Upper lobe of left lung (tissue), 6 donors: ENCODE data around the gene MSI2. TPM values are rescaled to one million over a fixed set of nuclear protein-coding genes. Genes with fewer than 3 reads are reported as not detected.

Experiments
- ATAC-seq, 2 donors: fragments of 200-7000 bp; cut with Tn5 transposase; one replicate each; pipeline ENCODE4 v1.9.1; 2022; ENCODE audit warnings: mild to moderate bottlenecking in 2 of 2, moderate library complexity in 2 of 2; ENCODE audit not compliant: low FRiP score in 2 of 2
- DNase-seq, 2 donors: peaks; one replicate each; pipeline ENCODE4 v3.0.0-alpha.2; 2019 to 2020
- H3K27ac ChIP-seq, 4 donors: fragments of 200-600 bp; sonication (generic); one replicate each; pipeline ENCODE4 v1.5.1; 2016 to 2019
- H3K27me3 ChIP-seq, 4 donors: fragments of 200-600 bp; sonication (generic); one replicate each; pipeline ENCODE4 v1.5.1; 2017 to 2019
- H3K36me3 ChIP-seq, 4 donors: fragments of 200-600 bp; sonication (generic); one replicate each; pipeline ENCODE4 v1.5.1; 2016 to 2019
- H3K4me1 ChIP-seq, 4 donors: fragments of 200-600 bp; sonication (generic); one replicate each; pipeline ENCODE4 v1.5.1; 2018 to 2019
- H3K4me3 ChIP-seq, 4 donors: fragments of 200-600 bp; sonication (generic); one replicate each; pipeline ENCODE4 v1.5.1; 2017 to 2019; ENCODE audit warnings: mild to moderate bottlenecking in 2 of 4, moderate library complexity in 1 of 4
- H3K9me3 ChIP-seq, 4 donors: fragments of 200-600 bp; sonication (generic); one replicate each; pipeline ENCODE4 v1.5.1; 2018 to 2019
- CTCF ChIP-seq, 6 experiments: fragments of 450-650 bp in 4 of 6; fragments of 200-600 bp in 2 of 6; sonication (generic) in 2 of 6; IDR thresholded peaks; one replicate each; pipeline ENCODE4 v1.5.1; 2016 to 2019; ENCODE audit warnings: antibody characterized with exemption in 6 of 6
- EP300 ChIP-seq, 4 donors: sonication (generic); formaldehyde crosslinking; IDR thresholded peaks; one replicate each; pipeline ENCODE4 v1.5.1; 2017; ENCODE audit warnings: antibody characterized with exemption in 4 of 4, control low read depth in 2 of 4
- POLR2A ChIP-seq, 4 donors: fragments of 450-650 bp; IDR thresholded peaks; one replicate each; pipeline ENCODE4 v1.5.1; 2016 to 2017; ENCODE audit warnings: antibody characterized with exemption in 4 of 4, mild to moderate bottlenecking in 2 of 4
- POLR2AphosphoS5 ChIP-seq, 2 donors: sonication (generic); formaldehyde crosslinking; IDR thresholded peaks; one replicate each; pipeline ENCODE4 v1.5.1; 2017; ENCODE audit warnings: antibody characterized with exemption in 2 of 2
- WGBS, 2 donors: methylation state at CpG; one replicate each; pipeline ENCODE4 v1.1.5; 2017 to 2018; 5-methylcytosine and 5-hydroxymethylcytosine counted together
- total RNA-seq, 6 donors: library from RNA; depleted of rRNA in 4 of 6; stranded (reverse); fragments of >200 nt in 4 of 6; gene quantifications; one replicate each; pipeline versions ENCODE4 v1.1.0 to v1.2.1, GENCODE V29; 2016 to 2021
- donor health status: DM: no; HTN: no; CAD: no; lungs with moderate emphysema.
- donor health status: DM: no; HTN: yes; CAD: no; lungs with severe emphysema.

MSI2 gene
- total RNA-seq, 6 donors from 2014 or later, result 20.1 to 44.0 (median 32.2) TPM

- H3K36me3 ChIP-seq, result no peaks in the 10 kb centered on the region
- no peak for DNase-seq
- ATAC-seq, result no peak
- no peak overlapping the region for H3K27ac ChIP-seq
- peaks cover 0 to 29% (median 3%) of the 10 kb centered on the region in 4 donors for H3K4me1 ChIP-seq
- WGBS, 2 donors, result 71 to 76% methylated on average over 12 of the region's 12 CpGs
- no peaks in the 10 kb centered on the region for H3K9me3 ChIP-seq
- no peak for TF ChIP-seq CTCF (IDR thresholded peaks at IDR 0.05)
- no peak for TF ChIP-seq POLR2A (IDR thresholded peaks at IDR 0.05)
- no peak for TF ChIP-seq EP300 (IDR thresholded peaks at IDR 0.05)
- no peaks in the 10 kb centered on the region for H3K27me3 ChIP-seq
- H3K4me3 ChIP-seq, result no peak overlapping the region
Measured at GRCh38 chr17:57459286-57459915, 203.1 kb downstream of the MSI2 start.

- H3K27me3 ChIP-seq, result no peaks in the 10 kb centered on the region
- no peaks in the 10 kb centered on the region for H3K36me3 ChIP-seq
- H3K27ac ChIP-seq, result no peak overlapping the region
- DNase-seq, result no peak
- no peaks in the 10 kb centered on the region for H3K9me3 ChIP-seq
- H3K4me1 ChIP-seq, result peaks cover 0 to 17% (median 1%) of the 10 kb centered on the region in 4 donors
- H3K4me3 ChIP-seq, result no peak overlapping the region
- ATAC-seq, result no peak
- TF ChIP-seq POLR2AphosphoS5 (IDR thresholded peaks at IDR 0.05) (no peak), CTCF (IDR thresholded peaks at IDR 0.05) (no peak), POLR2A (IDR thresholded peaks at IDR 0.05) (no peak), EP300 (IDR thresholded peaks at IDR 0.05) (no peak)
- WGBS, 2 donors, result 84 to 100% methylated on average over 5 to 6 of the region's 6 CpGs
Measured at GRCh38 chr17:57461082-57461481, 204.8 kb downstream of the MSI2 start.

- no peaks in the 10 kb centered on the region for H3K9me3 ChIP-seq
- no peak overlapping the region for H3K27ac ChIP-seq
- peaks cover 0 to 13% (median 1%) of the 10 kb centered on the region in 4 donors for H3K4me1 ChIP-seq
- TF ChIP-seq CTCF (IDR thresholded peaks at IDR 0.05) (no peak), POLR2A (IDR thresholded peaks at IDR 0.05) (no peak), POLR2AphosphoS5 (IDR thresholded peaks at IDR 0.05) (no peak), EP300 (IDR thresholded peaks at IDR 0.05) (no peak)
- 97 to 98% methylated on average over 4 of the region's 4 CpGs for whole genome bisulfite sequencing, 2 donors
- DNase-seq, result no peak
- no peaks in the 10 kb centered on the region for H3K36me3 ChIP-seq
- H3K27me3 ChIP-seq, result no peaks in the 10 kb centered on the region
- no peak for ATAC-seq
- no peak overlapping the region for H3K4me3 ChIP-seq
Measured at GRCh38 chr17:57462007-57462579, 205.8 kb downstream of the MSI2 start.

GRCh38 chr17:57463103-57463885, 207.0 kb downstream of the MSI2 start:
- TF ChIP-seq CTCF (IDR thresholded peaks at IDR 0.05) (no peak), POLR2AphosphoS5 (IDR thresholded peaks at IDR 0.05) (no peak), EP300 (IDR thresholded peaks at IDR 0.05) (no peak), POLR2A (IDR thresholded peaks at IDR 0.05) (no peak)
- H3K4me3 ChIP-seq, result no peak overlapping the region
- ATAC-seq, result no peak
- H3K9me3 ChIP-seq, result no peaks in the 10 kb centered on the region
- H3K36me3 ChIP-seq, result no peaks in the 10 kb centered on the region
- DNase-seq, result no peak
- H3K27me3 ChIP-seq, result no peaks in the 10 kb centered on the region
- 72 to 80% methylated on average over 6 to 9 of the region's 9 CpGs for WGBS, 2 donors
- H3K27ac ChIP-seq, result no peak overlapping the region
- peaks cover 0 to 13% (median 1%) of the 10 kb centered on the region in 4 donors for H3K4me1 ChIP-seq
